Stimulated activated CD8-positive, alpha-beta memory T cell treated with anti-CD3 and anti-CD28 coated beads, Interleukin-4, amount 100 ng/mL, for 48 hours (primary cell): Measurements from ENCODE around the gene DNAJC6.
"Not testable (repeated sequence)": the region's sequence is repeated elsewhere in the genome, so short reads cannot be mapped to it uniquely, and the experiment has no call there.

Experiments
- DNase-seq: peaks from one replicate; pipeline ENCODE4 v3.0.0-alpha.2; 2020

The DNAJC6 gene

GRCh38 chr1:65435987-65436386 is 126.6 kb downstream of the DNAJC6 start:
- DNase-seq = no peak

GRCh38 chr1:65437616-65438015 is 128.3 kb downstream of the DNAJC6 start:
- DNase-seq = no peak

GRCh38 chr1:65440322-65440900 is 131.1 kb downstream of the DNAJC6 start:
- DNase-seq = no peak

GRCh38 chr1:65440915-65441314 is 131.6 kb downstream of the DNAJC6 start:
- DNase-seq = no peak

- DNase-seq = no peak
Observed at GRCh38 chr1:65441464-65441863, 132.1 kb downstream of the DNAJC6 start.

- DNase-seq = no peak
Observed at GRCh38 chr1:65442442-65442841, 133.1 kb downstream of the DNAJC6 start.

GRCh38 chr1:65443647-65444046 is 134.3 kb downstream of the DNAJC6 start:
- no peak for DNase-seq

- no peak for DNase-seq
Observed at GRCh38 chr1:65444128-65444640, 134.8 kb downstream of the DNAJC6 start.

- no peak for DNase-seq
Observed at GRCh38 chr1:65445837-65446236, 136.5 kb downstream of the DNAJC6 start.

- DNase-seq = no peak
Observed at GRCh38 chr1:65449214-65449823, 140.0 kb downstream of the DNAJC6 start.

- not testable (repeated sequence) for DNase-seq
Observed at GRCh38 chr1:65455678-65456077, 146.3 kb downstream of the DNAJC6 start.

GRCh38 chr1:65456481-65456880 is 147.1 kb downstream of the DNAJC6 start:
- DNase-seq = no peak

- DNase-seq = no peak
Observed at GRCh38 chr1:65457868-65458267, 148.5 kb downstream of the DNAJC6 start.

- no peak for DNase-seq
Observed at GRCh38 chr1:65458730-65459396, 149.5 kb downstream of the DNAJC6 start.

- no peak for DNase-seq
Observed at GRCh38 chr1:65459397-65459768, 150.0 kb downstream of the DNAJC6 start.
